Fibroblast of peridontal ligament (primary cell): ENCODE data around the gene IKZF1.

Experiments used
- DNase-seq: peaks from one replicate; pipeline ENCODE4 v3.0.0-alpha.2; 2010; ENCODE audit errors: extremely low read depth

Gene IKZF1

DNA sequence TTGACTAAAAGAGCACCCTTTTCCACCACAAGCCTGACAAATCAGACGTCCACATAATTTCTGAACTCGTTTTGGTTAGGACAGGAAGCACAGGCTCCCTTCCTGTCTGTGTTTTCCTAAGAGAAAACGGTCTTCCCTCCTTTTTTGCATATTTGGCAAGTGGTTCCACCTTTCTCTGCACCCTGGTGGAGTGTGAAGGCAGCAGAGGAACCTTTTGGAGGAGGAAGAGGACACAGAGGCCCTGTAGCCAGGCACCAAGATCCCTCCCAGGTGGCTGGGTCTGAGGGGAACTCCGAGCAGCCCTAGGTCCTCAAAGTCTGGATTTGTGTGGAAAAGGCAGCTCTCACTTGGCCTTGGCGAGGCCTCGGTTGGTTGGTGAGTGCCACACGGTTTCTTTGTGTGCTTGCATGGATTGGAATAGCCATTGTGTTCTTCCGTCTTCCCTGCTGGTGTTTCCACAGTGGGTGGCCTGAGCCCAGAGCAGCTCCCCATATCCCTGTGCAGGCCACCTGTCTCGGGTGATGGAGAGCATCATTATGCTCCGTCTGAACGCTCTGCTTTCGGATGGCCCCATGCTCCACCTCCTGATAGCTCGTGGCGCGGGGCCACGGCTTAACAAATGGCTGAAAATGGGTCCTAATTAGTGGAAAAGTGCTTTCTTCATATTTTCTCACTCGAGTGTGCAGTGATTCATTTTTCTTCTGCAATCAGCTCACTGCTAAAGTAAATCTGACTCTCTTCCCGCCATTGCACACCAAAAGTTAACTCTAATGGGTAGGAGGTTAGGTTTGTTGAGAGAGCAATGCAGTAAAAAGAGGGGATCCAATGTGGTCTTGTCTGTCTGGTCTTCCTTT lies 4.2 kb downstream of the IKZF1 start:
- DNase-seq: no peak

DNA sequence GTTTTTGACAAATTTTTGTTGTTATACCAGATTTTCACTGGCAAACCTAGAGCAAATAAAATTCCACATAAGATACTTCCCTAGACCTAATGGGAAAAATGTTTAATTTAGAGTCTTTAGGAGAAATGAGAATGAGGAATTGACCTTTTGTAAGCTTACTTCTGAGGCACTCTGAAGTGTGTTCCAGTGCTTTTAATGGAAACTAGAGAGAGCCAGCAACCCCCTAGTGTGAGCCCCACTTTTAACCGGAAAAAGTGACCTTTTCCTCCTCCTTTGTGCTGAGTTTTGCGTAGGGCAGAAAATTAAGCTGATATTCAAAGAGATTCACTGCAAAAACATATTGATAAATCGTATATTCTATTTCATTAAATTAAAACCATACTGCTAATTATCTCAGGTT lies 5.2 kb downstream of the IKZF1 start:
- DNase-seq: no peak

DNA sequence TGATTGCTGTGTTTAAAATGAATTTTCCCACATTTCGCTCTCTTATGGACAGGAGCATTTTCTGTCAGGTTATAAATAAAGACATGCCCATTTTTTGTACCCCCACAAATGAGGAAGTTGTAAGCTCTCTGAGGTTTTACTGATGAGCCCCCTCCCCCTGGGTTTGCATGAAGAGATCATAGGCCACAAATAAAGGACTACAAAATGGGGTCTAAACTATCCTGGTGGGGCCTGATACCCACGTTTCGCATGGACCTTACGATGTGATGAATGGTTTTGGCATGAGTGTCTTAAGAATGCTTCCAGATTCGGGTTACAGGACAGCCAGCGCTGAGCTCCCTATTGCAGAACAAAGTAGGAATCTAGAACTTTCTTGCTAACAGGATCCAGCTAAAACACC lies 5.8 kb downstream of the IKZF1 start:
- no peak for DNase-seq

DNA sequence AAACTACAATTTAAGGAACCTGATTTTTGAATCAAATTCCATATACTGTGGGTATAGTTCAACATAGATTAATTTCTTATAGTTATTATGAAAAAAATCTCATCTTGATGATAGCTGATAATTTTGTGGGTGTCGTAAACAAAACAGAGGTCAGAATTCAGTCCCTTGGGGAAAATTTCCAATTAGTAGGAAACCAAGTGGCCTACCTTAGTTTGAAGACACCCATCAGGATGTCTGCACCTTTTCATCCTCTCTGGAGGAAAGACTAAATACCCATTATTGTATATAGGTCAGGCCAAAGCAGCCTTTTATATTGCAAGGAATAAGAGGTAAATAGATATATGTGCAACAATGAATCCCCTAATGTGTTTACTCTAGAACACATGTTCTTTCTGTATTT lies 6.4 kb downstream of the IKZF1 start:
- no peak for DNase-seq

DNA sequence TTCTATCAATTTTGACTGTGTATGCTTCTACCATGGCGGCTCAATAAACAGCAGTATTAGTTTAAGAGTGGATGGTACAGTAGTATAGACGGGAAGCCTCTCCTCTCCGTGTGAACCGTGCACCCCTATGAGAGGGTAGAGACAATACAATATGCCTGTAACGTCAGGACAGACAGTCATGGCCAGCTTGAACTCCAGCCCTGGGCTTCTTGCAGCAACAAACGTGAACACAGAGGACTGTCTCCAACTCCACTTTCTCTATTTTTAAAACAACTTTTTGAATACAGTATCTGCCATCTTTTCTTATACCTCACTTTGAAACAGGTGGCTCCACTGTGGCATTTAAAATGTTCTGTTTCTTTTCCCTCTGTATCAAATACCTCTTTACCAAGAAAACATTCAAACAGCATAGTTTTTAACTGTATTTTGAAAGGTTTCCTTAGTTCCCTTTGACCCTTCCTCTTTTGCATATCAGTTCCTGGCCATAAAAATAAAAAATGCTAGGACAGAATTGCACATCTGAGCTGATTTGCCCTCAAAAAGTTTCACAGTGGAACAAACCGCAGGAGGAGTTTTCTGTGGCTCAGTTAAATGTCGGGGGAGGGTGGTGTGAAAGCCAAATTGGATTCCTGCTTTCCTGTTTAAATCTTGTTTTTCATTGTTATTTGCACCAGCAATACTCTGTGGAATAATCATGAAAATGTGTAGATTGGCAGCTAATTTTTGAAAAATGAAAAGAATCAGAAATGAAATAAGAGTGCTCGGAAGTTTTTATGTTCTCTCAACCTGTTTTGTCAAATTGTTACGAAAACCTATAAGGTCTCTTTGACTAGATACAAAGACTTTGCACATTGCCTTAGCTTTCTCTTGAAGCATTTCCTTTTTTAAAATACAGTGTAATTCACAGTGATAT lies 8.0 kb downstream of the IKZF1 start:
- DNase-seq: no peak

DNA sequence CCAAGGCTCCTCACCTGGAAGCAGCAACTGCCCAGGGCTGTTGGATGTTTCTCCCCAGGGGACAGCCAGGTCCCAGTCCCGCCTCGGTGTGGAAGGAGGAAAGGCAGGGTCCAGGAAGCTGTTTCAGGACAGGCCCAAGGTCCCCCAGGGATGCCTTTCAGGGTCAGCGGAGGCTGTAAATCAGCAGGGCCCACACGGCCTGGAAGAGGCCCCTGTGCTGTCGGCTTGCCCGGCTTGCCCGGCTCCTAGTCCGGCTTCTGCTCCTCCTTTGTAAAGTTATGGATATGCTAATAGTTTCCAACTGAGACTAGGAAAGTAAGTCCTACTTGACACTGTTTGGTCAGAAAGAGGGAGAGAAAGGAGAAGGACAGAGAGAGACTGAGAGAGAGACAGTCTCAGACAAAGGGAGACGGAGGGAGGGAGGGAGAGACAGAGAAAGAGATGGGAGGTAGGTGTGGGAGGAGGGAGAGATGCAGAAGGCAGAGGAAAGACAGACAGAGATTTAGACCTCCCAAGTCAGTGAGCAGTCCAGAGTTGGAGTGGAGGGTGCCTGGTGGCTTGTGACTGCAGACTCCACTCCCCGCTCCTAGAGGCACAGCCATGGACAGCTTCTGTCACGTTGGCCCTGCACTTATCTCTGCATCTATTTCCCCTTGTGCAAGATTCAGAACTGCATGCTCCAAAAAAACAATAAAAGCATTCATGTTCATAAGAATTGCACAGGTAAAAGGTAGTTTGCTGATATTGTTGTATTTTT lies 10.5 kb downstream of the IKZF1 start:
- no peak for DNase-seq

DNA sequence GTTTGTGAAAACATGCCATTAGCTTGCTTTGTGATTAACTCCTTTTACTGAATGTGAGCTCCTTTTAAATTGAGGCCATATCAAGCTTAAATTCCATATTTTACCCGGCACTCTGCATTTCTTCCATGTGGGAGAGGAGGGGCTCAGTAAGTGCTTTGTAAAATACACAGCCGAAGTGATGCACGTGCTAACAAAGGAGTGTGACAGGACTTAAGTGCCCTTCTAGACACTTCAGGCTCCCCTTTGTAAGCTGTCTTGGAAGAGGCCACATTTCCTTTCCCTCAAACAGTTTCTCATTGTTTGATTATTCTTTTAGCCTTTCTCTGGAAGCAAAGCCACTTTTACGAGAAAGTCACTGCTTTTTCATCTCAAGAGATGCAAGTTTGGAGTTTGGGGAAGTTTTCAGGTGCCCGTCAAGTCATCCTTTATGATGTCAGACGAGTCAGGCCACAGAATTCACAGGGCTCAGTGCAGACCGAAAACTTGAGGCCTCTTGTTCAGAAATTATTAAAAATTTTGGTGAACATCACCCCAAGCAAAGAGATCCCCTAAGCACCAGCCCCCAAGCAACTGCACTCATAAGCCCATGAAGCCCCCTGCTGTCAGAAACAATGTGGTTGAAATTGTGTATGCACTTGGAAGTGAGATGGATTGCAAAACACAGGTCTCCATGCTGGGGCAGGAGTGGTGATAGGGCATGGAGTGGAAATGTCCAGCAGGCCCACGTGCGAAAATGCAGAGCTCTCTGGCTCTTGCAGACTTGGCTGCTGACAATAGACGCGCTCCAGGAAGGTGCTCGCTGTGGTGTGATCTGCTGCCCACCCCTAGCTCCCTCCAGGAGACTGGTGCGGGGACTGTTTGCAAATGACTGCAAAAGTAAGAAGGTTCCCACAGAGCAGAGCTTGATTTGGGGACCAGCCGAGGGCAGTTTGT lies 11.5 kb downstream of the IKZF1 start:
- no peak for DNase-seq

DNA sequence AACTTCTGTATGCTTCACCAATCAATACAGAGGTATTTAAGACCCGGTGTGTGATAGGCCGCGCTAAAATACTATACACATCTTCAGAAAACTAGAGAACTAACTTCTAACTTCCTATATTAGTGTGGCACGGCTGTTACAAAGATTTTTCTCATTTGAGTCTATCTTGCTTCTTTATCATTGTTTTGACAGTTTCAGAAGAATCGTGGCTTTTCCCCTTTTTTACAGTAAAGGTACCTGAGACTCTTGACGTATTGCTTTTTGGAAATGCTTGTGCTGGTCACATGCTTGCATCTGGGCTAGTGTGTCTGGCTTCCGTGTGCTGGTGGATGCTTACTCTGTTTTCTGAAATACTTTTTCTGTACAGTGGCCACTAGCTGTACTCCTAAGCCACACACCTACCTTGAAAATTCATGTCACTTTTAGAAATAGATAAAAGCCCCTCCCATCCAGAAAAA lies 12.7 kb downstream of the IKZF1 start:
- no peak for DNase-seq

DNA sequence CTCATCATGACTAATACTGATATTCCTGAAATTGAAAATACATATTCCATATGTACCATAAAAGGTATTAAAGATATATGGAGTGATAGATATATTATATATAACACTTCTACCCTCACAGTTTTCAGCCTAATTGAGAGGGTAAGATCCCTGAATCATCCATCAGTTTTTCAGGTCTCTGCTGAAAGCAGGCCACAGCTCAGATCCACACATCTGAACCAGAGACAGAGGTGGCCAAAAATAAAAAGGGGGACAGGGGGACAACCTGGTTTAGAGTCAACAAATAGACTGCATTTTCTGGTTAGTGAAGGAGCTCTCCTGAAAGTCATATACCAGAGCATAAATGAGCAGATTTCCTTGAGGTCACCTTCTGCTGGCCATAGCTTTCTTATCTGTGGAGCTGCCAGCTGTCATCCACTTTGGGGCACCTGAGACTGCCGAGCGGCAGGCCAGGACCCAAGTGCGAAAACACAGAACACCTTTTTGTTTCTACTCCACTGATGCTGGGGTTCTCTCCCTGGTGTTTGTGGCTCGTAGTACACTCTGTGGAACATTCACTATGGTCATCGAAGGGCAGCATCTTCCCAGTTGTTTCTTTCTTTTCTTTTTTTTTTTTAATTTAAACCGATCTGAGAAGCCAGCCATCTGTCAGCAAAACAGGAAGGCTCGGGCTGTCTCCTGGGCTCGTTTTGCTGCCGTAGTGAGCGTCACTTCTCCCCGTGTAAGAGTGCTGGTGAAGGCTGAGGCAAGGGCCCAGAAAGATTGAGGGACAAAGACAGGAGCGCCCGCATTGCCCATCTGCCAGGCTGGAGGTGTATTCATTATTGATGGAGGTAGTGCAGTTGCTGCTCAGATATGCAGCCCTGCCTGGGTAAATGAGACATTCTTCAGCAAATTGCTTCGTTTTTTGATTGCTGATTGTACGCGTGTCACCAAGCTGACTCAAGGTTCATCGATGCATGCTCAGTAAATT lies 13.5 kb downstream of the IKZF1 start:
- no peak for DNase-seq

DNA sequence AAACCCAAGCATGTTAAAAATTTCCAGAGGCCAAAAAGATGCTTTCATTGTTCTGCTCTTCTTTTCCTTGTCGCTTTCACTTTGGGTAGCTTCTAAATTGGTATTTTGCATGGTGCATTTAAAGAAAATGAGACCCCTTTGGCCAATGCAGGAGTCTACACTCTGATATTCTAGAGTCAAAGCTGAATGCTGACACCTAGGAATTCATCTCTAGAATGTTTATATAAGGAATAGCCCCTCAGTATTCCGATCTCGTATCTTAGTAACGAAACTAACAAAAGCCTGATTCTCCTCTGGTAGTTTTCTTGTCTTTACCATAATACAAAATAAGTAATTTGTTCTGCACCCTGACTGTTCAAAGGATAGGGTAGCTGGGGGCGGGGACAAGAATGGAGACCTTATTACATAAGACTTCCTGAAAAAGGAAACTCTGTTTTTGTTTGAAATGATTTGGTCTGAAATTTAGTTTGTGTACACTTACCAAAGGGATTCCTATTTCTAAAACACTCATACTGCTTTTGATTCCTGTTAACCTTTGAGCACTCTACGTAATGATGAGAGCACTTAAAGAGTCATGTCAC lies 17.1 kb downstream of the IKZF1 start:
- DNase-seq: no peak

DNA sequence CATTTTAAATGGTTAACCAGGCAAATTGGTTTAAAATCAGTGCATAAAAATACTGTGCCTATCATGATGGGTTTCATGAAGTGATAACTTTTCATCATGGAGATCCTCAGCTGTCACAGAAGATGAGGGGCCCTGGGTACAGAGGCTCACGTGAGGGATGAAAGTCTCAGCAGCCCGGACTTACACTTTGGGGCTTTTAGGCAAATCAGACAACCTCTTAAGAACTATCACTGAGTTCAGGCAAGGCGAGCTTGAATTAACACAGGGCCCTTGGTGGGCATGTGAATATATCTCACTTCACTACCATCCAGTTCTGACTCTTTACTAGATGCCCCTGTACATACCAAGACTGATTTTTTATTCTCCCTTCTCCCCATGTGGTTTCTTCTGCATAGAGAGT lies 19.6 kb downstream of the IKZF1 start:
- DNase-seq: no peak

DNA sequence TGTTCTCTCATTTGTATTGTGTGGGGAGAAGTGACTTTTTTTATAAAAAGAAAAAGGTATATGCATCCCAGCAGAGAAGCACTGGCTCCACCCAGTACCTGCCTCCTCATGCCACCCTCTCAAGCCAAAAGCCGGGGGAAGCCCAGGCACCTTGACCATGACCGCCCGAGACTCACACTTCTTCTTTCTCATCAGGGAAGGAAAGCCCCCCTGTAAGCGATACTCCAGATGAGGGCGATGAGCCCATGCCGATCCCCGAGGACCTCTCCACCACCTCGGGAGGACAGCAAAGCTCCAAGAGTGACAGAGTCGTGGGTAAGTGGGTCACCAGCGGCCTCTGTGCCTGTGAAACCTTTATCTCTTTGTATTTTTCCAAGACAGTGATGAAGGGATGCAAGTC lies 22.9 kb downstream of the IKZF1 start:
- DNase-seq: no peak

DNA sequence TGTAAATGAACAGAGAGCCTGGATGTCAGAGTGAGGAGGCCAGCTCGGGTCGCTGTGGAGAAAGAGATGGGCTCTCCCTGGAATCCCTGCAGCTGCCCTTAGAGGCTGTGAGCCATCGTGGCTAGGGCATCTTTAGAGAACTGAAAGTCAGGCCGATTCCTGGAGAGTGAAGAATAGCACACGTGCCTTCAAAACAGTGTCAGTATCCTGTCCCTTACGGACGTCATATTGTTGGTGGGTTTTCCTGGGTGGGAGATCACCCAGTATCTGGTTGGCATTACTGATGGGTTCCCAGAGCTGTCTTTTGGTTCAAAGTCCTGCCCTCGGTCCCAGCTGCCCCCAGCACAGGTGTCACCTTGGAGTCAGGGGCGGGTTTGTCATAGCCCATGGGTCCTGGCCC lies 25.3 kb downstream of the IKZF1 start:
- DNase-seq: no peak

DNA sequence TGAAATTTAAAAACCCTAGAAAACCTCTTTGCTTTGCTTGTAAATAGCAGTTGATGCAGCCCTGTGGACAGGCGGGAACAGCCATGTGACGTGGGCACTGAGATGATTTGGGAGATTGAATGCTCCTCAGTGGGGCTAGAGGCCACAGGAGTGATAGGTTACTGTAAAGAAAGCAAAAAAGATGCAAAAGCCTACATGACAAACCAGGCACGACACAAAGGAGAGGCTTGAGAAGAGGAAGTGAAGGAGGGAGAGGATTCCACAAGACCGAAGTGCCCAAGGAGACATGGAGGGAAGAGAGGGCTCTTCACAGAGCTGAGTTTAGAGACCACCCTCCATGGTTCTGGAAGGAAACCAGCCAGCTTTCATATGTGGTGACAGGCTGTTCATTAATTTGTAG lies 25.7 kb downstream of the IKZF1 start:
- DNase-seq: no peak

DNA sequence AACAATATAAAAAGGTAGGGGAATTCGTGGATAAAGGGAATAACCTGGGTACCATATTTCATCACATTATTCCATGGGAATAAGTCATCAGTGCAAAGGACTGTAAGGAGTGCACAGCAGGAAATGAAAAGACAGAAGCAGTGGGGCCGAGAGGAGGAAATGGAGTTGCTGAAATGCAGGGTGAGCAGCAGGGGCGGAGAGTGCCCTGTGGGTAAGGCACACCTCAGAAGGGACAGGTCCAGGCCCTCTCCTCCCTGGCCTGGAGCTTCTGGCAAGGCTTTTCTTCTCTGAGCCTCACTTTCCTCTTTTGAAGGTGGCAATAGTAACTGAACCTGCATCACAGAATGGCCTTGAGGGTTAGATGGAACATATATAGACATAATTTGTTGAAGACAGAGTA lies 26.2 kb downstream of the IKZF1 start:
- DNase-seq: no peak

DNA sequence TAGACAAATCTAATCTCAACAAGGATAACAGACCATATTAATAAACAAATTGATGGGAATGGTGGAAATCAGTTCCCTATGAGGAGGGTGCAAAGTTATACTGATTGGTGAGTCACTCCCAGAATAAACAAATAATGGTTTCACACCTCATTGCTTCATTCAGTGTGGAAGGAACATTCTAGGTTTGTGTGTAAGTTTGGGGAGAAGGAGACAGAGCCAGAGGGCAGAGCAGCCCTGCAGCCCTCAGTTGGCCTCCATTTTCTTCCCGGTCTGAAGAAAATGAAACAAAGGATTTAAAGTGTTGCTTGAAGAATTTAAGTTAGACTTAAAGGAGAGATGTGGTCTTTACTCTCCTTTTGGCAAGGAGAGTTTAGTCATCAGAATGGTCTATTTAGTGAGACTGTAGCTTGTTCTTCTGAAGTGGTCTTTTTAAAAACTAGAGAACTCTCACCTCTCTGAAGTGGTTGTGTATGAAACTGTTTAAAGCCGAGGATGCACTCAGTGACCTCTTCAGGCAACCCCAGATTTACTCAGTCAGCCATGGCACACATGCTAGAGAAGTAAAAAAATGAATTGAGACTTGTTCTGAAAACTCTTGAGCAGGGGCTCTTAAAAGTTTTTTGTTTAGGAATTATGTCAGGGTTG lies 27.2 kb downstream of the IKZF1 start:
- DNase-seq: no peak

DNA sequence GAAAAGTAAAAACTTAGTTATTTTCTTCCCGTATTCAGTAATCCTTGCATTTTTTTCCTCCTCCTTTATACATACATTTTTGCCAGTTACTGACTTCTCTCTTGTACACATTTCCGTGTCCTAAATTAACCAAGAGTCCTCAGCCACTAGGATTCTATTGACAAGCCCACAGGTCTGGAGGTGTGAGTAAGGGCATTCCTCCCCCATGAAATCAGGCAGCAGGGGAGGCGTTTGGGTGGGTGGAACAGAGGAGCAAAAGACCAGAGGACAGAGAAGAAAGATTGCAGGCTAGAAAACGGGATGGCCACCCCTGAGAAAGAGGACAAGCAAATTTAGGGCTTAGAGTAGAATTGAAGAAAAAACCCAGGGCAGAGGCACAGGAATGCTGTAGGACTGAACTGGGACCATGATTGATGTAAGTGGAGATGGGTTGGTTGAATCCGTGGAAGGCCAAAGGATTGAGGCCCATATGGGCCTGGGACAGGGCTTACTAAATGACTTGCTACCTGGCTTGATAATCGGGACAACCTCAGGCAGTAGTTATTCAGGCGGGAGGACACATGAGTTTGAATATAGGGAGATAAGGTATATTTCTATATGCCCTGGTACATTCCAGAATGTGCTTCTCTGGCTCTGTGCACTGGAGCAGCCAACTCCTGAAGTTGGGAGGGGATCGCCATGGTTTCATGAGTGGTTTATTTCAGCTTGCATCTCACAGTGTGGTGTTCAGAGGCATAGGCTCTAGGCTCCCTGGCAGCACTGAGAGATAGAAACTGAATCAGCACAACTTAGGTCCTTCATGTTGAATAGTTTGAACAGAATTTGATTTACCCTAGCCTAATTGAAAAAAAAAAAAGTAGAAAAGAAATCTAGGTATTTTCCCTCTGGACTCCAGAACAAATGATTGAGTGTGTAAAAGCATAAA lies 28.0 kb downstream of the IKZF1 start:
- DNase-seq: no peak

DNA sequence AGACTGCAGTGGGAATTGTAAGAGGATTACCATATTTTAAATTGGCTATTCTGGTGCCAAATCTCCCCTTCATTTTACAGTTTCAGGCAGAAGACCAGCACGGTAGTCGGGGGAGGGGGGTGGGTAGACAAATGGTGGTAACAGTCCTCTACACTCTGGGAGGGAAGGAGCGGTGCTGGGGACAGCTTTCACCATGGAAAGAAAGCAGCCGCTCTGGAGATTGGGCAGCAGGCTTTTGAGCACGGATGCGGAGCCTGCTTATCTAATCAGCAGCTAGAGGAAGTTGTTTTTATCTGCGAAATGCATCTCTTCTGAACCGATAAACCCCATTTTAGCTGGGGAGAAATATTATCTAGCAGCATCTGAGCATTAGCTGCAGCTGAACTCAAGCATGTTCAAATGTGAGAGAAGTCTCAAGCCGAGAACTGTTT lies 28.7 kb downstream of the IKZF1 start:
- no peak for DNase-seq
